ENCODE results near the gene CWH43.
"Not testable (repeated sequence)": the region's sequence is repeated elsewhere in the genome, so short reads cannot be mapped to it uniquely, and the experiment has no call there.

Gene CWH43

DNA sequence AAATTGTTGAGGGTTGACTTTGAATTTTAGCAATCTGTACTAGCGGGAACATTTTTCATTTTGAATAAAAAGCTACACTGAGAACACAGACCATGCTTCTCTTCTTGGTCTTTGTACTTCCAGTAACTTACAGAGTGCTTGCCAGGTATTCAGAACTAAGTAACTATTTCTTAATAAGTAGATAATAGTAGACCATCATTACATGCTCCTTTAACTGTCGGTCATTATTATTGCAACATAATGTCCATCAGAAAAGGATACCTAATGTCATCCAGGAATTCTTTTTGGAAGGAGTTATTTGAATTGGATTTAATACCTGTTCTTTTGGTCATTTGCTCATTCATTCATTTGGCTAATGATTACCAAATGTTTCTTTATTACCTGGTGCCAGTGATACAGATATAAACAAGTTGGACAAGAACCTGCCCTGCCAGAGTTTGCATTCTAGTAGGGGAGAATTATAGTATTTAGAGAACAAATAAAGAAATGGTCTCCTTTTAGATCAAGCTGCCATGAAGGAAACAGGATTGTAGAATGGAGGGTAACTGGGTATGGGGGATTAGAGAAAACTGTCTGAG is 32.7 kb downstream of the CWH43 start:
- no peaks in the 10 kb centered on the region for H3K9me3 ChIP-seq (ENCODE audit: low read length)
- H3K27ac ChIP-seq (ENCODE audit: low read depth, low read length) = no peak overlapping the region
- no peaks in the 10 kb centered on the region for H3K36me3 ChIP-seq (ENCODE audit: insufficient read depth, low read length)

DNA sequence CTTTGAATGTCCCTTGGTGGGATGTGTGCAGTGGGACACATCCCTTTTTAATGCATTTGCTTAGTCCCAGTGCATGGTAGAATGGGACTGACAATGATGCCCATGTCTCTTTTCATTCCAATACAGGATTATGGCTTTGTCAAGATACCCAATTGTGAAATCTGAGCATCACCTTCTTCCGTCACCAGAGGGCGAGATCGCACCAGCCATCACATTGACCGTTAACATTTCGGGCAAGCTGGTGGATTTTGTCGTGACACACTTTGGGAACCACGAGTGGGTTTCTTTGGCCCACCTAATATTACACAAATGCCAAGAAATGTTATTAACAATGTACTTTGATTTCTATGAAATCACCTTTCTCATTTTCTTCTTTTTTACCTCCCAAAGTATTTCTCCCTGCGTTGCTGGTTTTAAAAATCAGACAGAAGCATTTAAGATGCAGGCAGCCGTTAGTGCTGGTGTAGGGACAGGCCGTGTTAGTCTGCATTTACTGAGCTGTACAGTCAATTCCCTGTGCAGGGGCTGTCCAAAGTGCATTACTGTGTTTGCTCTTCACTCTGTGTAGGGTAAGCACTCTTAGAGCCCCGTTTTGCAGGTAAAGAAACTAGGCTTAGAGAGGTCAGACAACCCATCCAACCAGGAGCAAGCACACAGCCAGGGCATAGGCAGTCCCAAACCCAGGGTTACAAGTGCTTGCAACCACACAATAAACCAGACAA is 46.5 kb downstream of the CWH43 start:
- Histone ChIP-seq H3K4me3 (ENCODE audit: low read depth in 1 of 2, low read length in 2 of 2) (no peak overlapping the region), H3K36me3 (ENCODE audit: insufficient read depth, low read length) (no peaks in the 10 kb centered on the region), H3K9me3 (ENCODE audit: low read length) (no peaks in the 10 kb centered on the region), H3K4me1 (ENCODE audit: insufficient read depth, low read length) (no peaks in the 10 kb centered on the region), H3K27ac (ENCODE audit: low read depth, low read length) (no peak overlapping the region), H3K27me3 (ENCODE audit: control insufficient read depth in 1 of 2, insufficient read depth in 2 of 2, low read length in 2 of 2) (no peaks in the 10 kb centered on the region), H3K9ac (ENCODE audit: low read length) (no peak overlapping the region)

More for the DNA sequence above, 32.7 kb downstream of the CWH43 start:
- Histone ChIP-seq H3K27me3 (ENCODE audit: control insufficient read depth in 1 of 2, insufficient read depth in 2 of 2, low read length in 2 of 2) (no peaks in the 10 kb centered on the region), H3K4me3 (ENCODE audit: low read depth in 1 of 2, low read length in 2 of 2) (no peak overlapping the region), H3K9ac (ENCODE audit: low read length) (no peak overlapping the region), H3K4me1 (ENCODE audit: insufficient read depth, low read length) (no peaks in the 10 kb centered on the region)

DNA sequence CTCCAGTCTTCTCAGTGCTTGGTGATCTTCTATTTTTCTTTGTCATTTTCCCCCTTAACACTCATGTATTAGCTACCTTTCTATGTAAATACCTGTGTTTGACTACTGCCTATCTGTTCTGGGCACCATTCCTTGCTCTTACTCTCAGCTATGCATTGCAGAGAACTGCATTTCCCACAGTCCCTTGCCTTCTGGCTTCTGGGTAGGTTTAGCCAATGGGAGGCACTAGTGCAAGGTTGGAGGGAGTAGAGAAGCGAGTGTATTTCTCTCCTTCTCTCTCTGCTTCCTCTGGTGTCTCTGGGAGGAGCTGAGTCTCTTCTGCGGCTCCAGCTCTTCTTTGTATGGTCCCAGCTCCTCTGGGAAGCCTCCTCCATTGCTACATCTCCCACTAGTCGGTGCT is 50.5 kb downstream of the CWH43 start:
- Histone ChIP-seq H3K9ac (ENCODE audit: low read length) (no peak overlapping the region), H3K36me3 (ENCODE audit: insufficient read depth, low read length) (no peaks in the 10 kb centered on the region), H3K4me3 (ENCODE audit: low read depth in 1 of 2, low read length in 2 of 2) (no peak overlapping the region), H3K4me1 (ENCODE audit: insufficient read depth, low read length) (no peaks in the 10 kb centered on the region), H3K9me3 (ENCODE audit: low read length) (no peaks in the 10 kb centered on the region), H3K27me3 (ENCODE audit: control insufficient read depth in 1 of 2, insufficient read depth in 2 of 2, low read length in 2 of 2) (no peaks in the 10 kb centered on the region), H3K27ac (ENCODE audit: low read depth, low read length) (no peak overlapping the region)

DNA sequence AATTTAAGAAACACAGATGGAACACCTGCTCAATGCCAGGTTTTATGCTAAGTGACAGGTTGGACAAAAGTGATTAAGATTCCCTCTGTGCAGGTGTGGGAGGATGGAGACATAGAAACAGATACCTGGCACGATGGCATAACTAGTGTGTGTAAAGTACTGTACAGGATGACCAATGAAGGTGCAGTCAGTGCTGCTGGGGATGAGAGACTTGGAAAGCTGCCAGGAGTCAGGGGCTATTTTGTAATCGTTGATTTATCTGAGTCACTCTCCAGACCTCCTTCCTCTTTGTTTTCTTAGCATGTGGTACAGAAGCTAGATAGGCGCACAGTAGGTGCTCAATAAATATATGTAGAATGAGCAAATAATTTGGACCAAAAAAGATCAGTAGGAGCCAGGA is 58.2 kb downstream of the CWH43 start:
- Histone ChIP-seq H3K27me3 (ENCODE audit: control insufficient read depth in 1 of 2, insufficient read depth in 2 of 2, low read length in 2 of 2) (no peaks in the 10 kb centered on the region), H3K4me3 (ENCODE audit: low read depth in 1 of 2, low read length in 2 of 2) (no peak overlapping the region), H3K27ac (ENCODE audit: low read depth, low read length) (no peak overlapping the region), H3K4me1 (ENCODE audit: insufficient read depth, low read length) (no peaks in the 10 kb centered on the region), H3K9me3 (ENCODE audit: low read length) (no peaks in the 10 kb centered on the region), H3K9ac (ENCODE audit: low read length) (no peak overlapping the region), H3K36me3 (ENCODE audit: insufficient read depth, low read length) (no peaks in the 10 kb centered on the region)

DNA sequence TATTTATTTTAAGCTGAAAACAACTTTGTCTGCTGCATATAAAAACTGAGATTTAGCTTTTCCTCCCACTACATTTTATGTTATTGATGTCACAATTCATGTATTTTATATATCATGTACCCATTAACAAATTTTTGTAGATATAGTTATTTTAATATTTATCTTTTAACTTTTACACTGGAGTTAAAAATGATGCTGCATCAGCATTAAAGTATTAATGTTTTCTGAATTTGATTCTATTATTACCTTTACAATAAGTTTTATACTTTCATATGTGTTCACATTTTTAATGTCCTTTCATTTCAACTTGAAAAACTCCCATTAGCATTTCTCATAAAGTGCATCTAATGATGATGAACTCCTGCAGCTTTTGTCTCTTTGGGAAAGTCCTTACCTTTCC is 72.2 kb downstream of the CWH43 start:
- H3K4me3 ChIP-seq (ENCODE audit: low read depth in 1 of 2, low read length in 2 of 2) = no peak overlapping the region
- no peaks in the 10 kb centered on the region for H3K4me1 ChIP-seq (ENCODE audit: insufficient read depth, low read length)
- H3K9ac ChIP-seq (ENCODE audit: low read length) = no peak overlapping the region
- H3K27me3 ChIP-seq (ENCODE audit: control insufficient read depth in 1 of 2, insufficient read depth in 2 of 2, low read length in 2 of 2) = no peaks in the 10 kb centered on the region
- no peak overlapping the region for H3K27ac ChIP-seq (ENCODE audit: low read depth, low read length)
- peaks cover 5% of the 10 kb centered on the region for H3K9me3 ChIP-seq (ENCODE audit: low read length)
- no peaks in the 10 kb centered on the region for H3K36me3 ChIP-seq (ENCODE audit: insufficient read depth, low read length)

DNA sequence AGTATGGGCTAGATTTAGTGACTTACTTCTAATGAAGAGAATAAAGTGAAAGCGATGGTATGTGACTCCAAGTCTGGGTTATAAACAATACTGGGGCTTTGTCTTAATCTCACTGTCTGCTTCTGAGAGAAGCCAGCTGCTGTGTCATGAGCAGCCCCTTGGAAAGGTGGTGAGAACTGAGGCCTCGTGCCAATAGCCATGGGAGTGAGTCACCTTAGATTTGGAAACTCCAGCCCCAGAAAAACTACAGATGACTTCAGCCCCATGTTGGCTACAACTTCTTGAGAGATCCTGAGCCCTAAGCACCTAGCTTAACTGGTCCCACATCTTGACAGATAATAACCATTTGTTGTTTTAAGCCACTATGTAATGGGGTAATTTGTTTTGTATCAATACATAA is 77.6 kb downstream of the CWH43 start:
- no peaks in the 10 kb centered on the region for H3K4me1 ChIP-seq (ENCODE audit: insufficient read depth, low read length)
- H3K9ac ChIP-seq (ENCODE audit: low read length) = no peak overlapping the region
- no peaks in the 10 kb centered on the region for H3K27me3 ChIP-seq (ENCODE audit: control insufficient read depth in 1 of 2, insufficient read depth in 2 of 2, low read length in 2 of 2)
- no peaks in the 10 kb centered on the region for H3K36me3 ChIP-seq (ENCODE audit: insufficient read depth, low read length)
- H3K9me3 ChIP-seq (ENCODE audit: low read length) = peaks cover 5% of the 10 kb centered on the region
- no peak overlapping the region for H3K4me3 ChIP-seq (ENCODE audit: low read depth in 1 of 2, low read length in 2 of 2)
- no peak overlapping the region for H3K27ac ChIP-seq (ENCODE audit: low read depth, low read length)

DNA sequence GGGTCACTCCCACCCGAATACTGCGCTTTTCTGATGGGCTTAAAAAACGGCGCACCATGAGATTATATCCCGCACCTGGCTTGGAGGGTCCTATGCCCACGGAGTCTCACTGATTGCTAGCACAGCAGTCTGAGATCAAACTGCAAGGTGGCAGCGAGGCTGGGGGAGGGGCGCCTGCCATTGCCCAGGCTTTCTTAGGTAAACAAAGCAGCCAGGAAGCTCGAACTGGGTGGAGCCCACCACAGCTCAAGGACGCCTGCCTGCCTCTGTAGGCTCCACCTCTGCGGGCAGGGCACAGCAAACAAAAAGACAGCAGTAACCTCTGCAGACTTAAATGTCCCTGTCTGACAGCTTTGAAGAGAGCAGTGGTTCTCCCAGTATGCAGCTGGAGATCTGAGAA is 86.1 kb downstream of the CWH43 start:
- not testable (repeated sequence) for H3K27ac ChIP-seq (ENCODE audit: low read depth, low read length); H3K4me1 ChIP-seq (ENCODE audit: insufficient read depth, low read length); H3K27me3 ChIP-seq (ENCODE audit: control insufficient read depth in 1 of 2, insufficient read depth in 2 of 2, low read length in 2 of 2); H3K9ac ChIP-seq (ENCODE audit: low read length); H3K4me3 ChIP-seq (ENCODE audit: low read depth in 1 of 2, low read length in 2 of 2); H3K36me3 ChIP-seq (ENCODE audit: insufficient read depth, low read length); H3K9me3 ChIP-seq (ENCODE audit: low read length)

DNA sequence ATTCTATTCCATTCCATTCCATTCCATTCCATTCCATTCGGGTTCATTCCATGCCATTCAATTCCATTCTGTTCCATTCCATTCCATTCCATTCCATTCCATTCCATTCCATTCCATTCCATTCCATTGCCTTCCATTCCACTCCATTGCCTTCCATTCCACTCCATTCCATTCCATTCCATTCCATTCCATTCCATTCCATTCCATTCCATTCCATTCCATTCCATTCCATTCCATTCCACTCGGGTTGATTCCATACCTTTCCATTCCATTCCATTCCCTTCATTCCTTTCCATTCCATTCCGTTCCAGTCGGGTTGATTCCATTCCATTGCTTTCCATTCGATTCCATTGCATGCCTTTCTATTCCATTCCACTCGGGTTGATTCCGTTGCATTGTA is 105.8 kb downstream of the CWH43 start:
- H3K27ac ChIP-seq (ENCODE audit: low read depth, low read length); H3K27me3 ChIP-seq (ENCODE audit: control insufficient read depth in 1 of 2, insufficient read depth in 2 of 2, low read length in 2 of 2); H3K9me3 ChIP-seq (ENCODE audit: low read length); H3K36me3 ChIP-seq (ENCODE audit: insufficient read depth, low read length); H3K4me1 ChIP-seq (ENCODE audit: insufficient read depth, low read length); H3K9ac ChIP-seq (ENCODE audit: low read length); H3K4me3 ChIP-seq (ENCODE audit: low read depth in 1 of 2, low read length in 2 of 2): not testable (repeated sequence)

DNA sequence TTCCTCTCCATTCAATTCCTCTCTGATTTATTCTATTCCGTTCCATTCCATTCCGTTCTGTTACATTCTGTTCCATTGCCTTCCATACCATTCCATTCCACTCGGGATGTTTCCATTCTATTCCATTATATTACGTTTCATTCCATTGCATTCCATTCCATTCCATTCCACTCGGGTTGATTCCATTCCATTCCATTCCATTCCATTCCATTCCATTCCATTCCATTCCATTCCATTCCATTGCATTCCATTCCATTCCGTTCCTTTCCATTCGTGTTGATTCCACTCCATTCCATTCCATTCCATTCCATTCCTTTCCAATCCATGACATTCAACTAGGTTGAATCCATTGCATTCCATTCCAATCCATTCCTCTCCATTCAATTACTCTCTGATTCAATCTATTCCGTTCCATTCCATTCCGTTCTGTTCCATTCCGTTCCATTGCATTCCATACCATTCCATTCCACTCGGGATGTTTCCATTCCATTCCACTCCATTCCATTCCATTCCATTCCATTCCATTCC is 106.6 kb downstream of the CWH43 start:
- not testable (repeated sequence) for H3K9ac ChIP-seq (ENCODE audit: low read length); H3K27ac ChIP-seq (ENCODE audit: low read depth, low read length); H3K4me1 ChIP-seq (ENCODE audit: insufficient read depth, low read length); H3K27me3 ChIP-seq (ENCODE audit: control insufficient read depth in 1 of 2, insufficient read depth in 2 of 2, low read length in 2 of 2); H3K36me3 ChIP-seq (ENCODE audit: insufficient read depth, low read length); H3K4me3 ChIP-seq (ENCODE audit: low read depth in 1 of 2, low read length in 2 of 2); H3K9me3 ChIP-seq (ENCODE audit: low read length)

DNA sequence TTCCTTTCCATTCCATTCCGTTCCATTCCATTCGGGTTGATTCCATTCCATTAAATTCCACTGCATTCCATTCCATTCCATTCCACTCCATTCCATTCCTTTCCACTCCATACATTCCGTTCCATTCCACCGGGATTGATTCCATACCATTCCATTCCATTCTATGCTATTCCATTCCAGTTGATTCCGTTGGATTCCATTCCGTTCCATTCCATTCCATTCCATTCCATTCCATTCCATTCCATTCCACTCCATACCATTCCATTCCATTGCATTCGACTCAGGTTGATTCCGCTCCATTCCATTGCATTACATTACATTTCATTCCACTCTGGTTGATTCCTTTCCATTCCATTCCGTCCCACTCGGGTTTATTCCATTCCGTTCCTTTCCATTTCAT is 110.1 kb downstream of the CWH43 start:
- H3K27ac ChIP-seq (ENCODE audit: low read depth, low read length); H3K4me1 ChIP-seq (ENCODE audit: insufficient read depth, low read length); H3K4me3 ChIP-seq (ENCODE audit: low read depth in 1 of 2, low read length in 2 of 2); H3K36me3 ChIP-seq (ENCODE audit: insufficient read depth, low read length); H3K27me3 ChIP-seq (ENCODE audit: control insufficient read depth in 1 of 2, insufficient read depth in 2 of 2, low read length in 2 of 2); H3K9ac ChIP-seq (ENCODE audit: low read length): not testable (repeated sequence)
- peaks cover 13% of the 10 kb centered on the region for H3K9me3 ChIP-seq (ENCODE audit: low read length)

DNA sequence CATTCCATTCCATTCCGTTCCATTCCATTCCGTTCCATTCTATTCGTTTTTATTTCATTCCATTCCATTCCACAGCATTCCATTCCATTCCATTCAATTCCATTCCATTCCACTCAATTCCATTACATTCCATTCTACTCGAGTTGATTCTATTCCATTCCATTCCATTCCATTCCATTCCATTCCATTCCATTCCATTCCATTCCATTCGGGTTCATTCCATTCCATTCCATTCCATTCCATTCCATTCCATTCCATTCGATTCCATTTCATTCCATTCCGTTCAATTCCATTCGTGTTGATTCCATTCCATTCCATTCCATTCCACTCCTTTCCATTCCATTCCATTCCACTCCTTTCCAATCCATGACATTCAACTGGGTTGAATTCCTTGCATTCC is 110.6 kb downstream of the CWH43 start:
- H3K4me1 ChIP-seq (ENCODE audit: insufficient read depth, low read length) = not testable (repeated sequence)
- peaks cover 13% of the 10 kb centered on the region for H3K9me3 ChIP-seq (ENCODE audit: low read length)

DNA sequence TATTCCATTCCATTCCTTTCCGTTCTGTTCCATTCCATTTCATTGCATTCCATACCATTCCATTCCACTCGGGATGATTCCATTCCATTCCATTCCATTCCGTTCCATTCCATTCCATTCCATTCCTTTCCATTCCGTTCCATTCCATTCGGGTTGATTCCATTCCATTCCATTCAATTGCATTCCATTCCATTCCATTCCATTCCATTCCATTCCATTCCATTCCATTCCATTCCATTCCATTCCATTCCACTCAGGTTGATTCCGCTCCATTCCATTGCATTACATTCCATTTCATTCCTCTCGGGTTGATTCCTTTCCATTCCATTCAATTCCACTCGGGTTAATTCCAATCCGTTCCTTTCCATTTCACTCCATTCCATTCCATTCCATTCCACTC is 111.0 kb downstream of the CWH43 start:
- not testable (repeated sequence) for H3K9ac ChIP-seq (ENCODE audit: low read length); H3K4me3 ChIP-seq (ENCODE audit: low read depth in 1 of 2, low read length in 2 of 2); H3K36me3 ChIP-seq (ENCODE audit: insufficient read depth, low read length); H3K4me1 ChIP-seq (ENCODE audit: insufficient read depth, low read length); H3K27ac ChIP-seq (ENCODE audit: low read depth, low read length); H3K27me3 ChIP-seq (ENCODE audit: control insufficient read depth in 1 of 2, insufficient read depth in 2 of 2, low read length in 2 of 2)
- peaks cover 13% of the 10 kb centered on the region for H3K9me3 ChIP-seq (ENCODE audit: low read length)

More for the DNA sequence above, 110.6 kb downstream of the CWH43 start:
- H3K27ac ChIP-seq (ENCODE audit: low read depth, low read length); H3K36me3 ChIP-seq (ENCODE audit: insufficient read depth, low read length); H3K9ac ChIP-seq (ENCODE audit: low read length); H3K27me3 ChIP-seq (ENCODE audit: control insufficient read depth in 1 of 2, insufficient read depth in 2 of 2, low read length in 2 of 2); H3K4me3 ChIP-seq (ENCODE audit: low read depth in 1 of 2, low read length in 2 of 2): not testable (repeated sequence)

Data from muscle layer of colon (tissue), 2 donors.